IMR-90 (cell line): ENCODE results near the gene ZNF583. TPM values are rescaled to one million over a fixed set of nuclear protein-coding genes. Genes with fewer than 3 reads are reported as not detected.

Experiments
- ATAC-seq: fragments of 200-7000 bp; cut with Tn5 transposase; 2 replicates; pipeline ENCODE4 v1.9.1; 2020; ENCODE audit warnings: low read depth, mild to moderate bottlenecking, moderate library complexity
- BruUV-seq: library from RNA; stranded (reverse); fragments of 400-500 nt; replicated peaks from 2 replicates; lab custom pipeline; 2021; lab: Mats Ljungman, UMichigan
- CTCF ChIA-PET: fragments of 300-600 bp; formaldehyde crosslinking; extraction: SDS; loops from one replicate; lab custom pipeline; 2021; ENCODE audit warnings: antibody characterized with exemption; lab: Yijun Ruan, JAX
- POLR2A ChIA-PET: fragments of 300-600 bp; sonication (Branson Sonifier 250); formaldehyde crosslinking; loops from one replicate; lab custom pipeline; 2022; ENCODE audit warnings: antibody characterized with exemption; ENCODE audit not compliant: unreplicated experiment; lab: Charles Lee
- DNase-seq: peaks from one replicate; pipeline ENCODE4 v3.0.0; 2013
- H2AFZ ChIP-seq: replicated peaks from 2 replicates; pipeline ENCODE3; 2013; ENCODE audit warnings: low read length, mild to moderate bottlenecking; ENCODE audit not compliant: poor library complexity
- H2AK5ac ChIP-seq: 2 replicates; pipeline ENCODE4 v1.6.1; 2013; ENCODE audit warnings: low read depth, low read length, inconsistent platforms
- H2AK9ac ChIP-seq: replicated peaks from 2 replicates; pipeline ENCODE3; 2013; ENCODE audit warnings: mild to moderate bottlenecking, low read depth, low read length, moderate library complexity; ENCODE audit not compliant: poor library complexity
- H2BK120ac ChIP-seq: 2 replicates; pipeline ENCODE4 v1.6.1; 2013; ENCODE audit warnings: low read depth, low read length, inconsistent platforms
- H2BK15ac ChIP-seq: 3 replicates; pipeline ENCODE4 v1.6.1; 2013; ENCODE audit warnings: low read depth, low read length, inconsistent platforms
- H2BK20ac ChIP-seq: 2 replicates; pipeline ENCODE4 v1.6.1; 2013; ENCODE audit warnings: low read depth, mild to moderate bottlenecking, inconsistent platforms, low read length, moderate library complexity
- H2BK5ac ChIP-seq: 2 replicates; pipeline ENCODE4 v1.6.1; 2013; ENCODE audit warnings: mild to moderate bottlenecking, low read depth, low read length, inconsistent platforms; ENCODE audit not compliant: poor library complexity, severe bottlenecking
- H3K14ac ChIP-seq: replicated peaks from 2 replicates; pipeline ENCODE4 v1.6.1; 2013; ENCODE audit warnings: low read depth, low read length, inconsistent platforms
- H3K18ac ChIP-seq: 2 replicates; pipeline ENCODE4 v1.6.1; 2013; ENCODE audit warnings: low read depth, low read length, control low read depth
- H3K23ac ChIP-seq: 2 replicates; pipeline ENCODE4 v1.6.1; 2013; ENCODE audit warnings: low read depth, low read length, inconsistent platforms
- H3K27ac ChIP-seq: 2 replicates; pipeline ENCODE4 v1.5.1; 2013; ENCODE audit warnings: mild to moderate bottlenecking, control low read depth, low read length; ENCODE audit not compliant: insufficient read depth
- H3K27me3 ChIP-seq: 2 replicates; pipeline ENCODE4 v1.6.1; 2013; ENCODE audit warnings: low read length; ENCODE audit not compliant: control insufficient read depth, insufficient read depth
- H3K36me3 ChIP-seq: 2 replicates; pipeline ENCODE4 v1.6.1; 2013; ENCODE audit warnings: low read length, mixed read lengths; ENCODE audit not compliant: control insufficient read depth, insufficient read depth
- H3K4ac ChIP-seq: 2 replicates; pipeline ENCODE4 v1.6.1; 2013; ENCODE audit warnings: low read depth, low read length, inconsistent platforms
- H3K4me1 ChIP-seq: 2 replicates; pipeline ENCODE4 v1.6.1; 2013; ENCODE audit warnings: low read length, mixed read lengths; ENCODE audit not compliant: control insufficient read depth, insufficient read depth
- H3K4me2 ChIP-seq: 2 replicates; pipeline ENCODE4 v1.6.1; 2013; ENCODE audit warnings: low read depth, mild to moderate bottlenecking, control low read depth, low read length, moderate library complexity
- H3K4me3 ChIP-seq: 2 replicates; pipeline ENCODE4 v1.5.1; 2013; ENCODE audit warnings: low read depth, mild to moderate bottlenecking, control low read depth, low read length, moderate library complexity; ENCODE audit not compliant: insufficient read depth
- H3K56ac ChIP-seq: 2 replicates; pipeline ENCODE4 v1.6.1; 2013; ENCODE audit warnings: low read length, inconsistent platforms; ENCODE audit not compliant: insufficient read depth; ENCODE audit errors: extremely low read depth
- H3K79me1 ChIP-seq, 2 experiments: 2 replicates each; pipeline ENCODE4 v1.6.1; 2013; ENCODE audit warnings: low read length in 2 of 2, inconsistent platforms in 1 of 2, low read depth in 1 of 2
- H3K9ac ChIP-seq: 2 replicates; pipeline ENCODE4 v1.6.1; 2013; ENCODE audit warnings: low read depth, low read length, control low read depth
- H3K9me1 ChIP-seq: 2 replicates; pipeline ENCODE4 v1.6.1; 2013; ENCODE audit warnings: low read length, inconsistent platforms; ENCODE audit not compliant: insufficient read depth
- H3K9me3 ChIP-seq: 2 replicates; pipeline ENCODE4 v1.6.1; 2013; ENCODE audit warnings: low read length; ENCODE audit not compliant: control insufficient read depth, insufficient read depth
- H4K20me1 ChIP-seq: 2 replicates; pipeline ENCODE4 v1.6.1; 2013; ENCODE audit warnings: low read length, inconsistent platforms; ENCODE audit not compliant: insufficient read depth
- H4K5ac ChIP-seq: 2 replicates; pipeline ENCODE4 v1.6.1; 2013; ENCODE audit warnings: mild to moderate bottlenecking, low read depth, low read length, control low read depth
- H4K8ac ChIP-seq, 2 experiments: 2 replicates each; pipeline ENCODE4 v1.6.1; 2013; ENCODE audit warnings: low read depth in 2 of 2, low read length in 2 of 2, control low read depth in 1 of 2, inconsistent platforms in 1 of 2
- H4K91ac ChIP-seq: 2 replicates; pipeline ENCODE4 v1.6.1; 2013; ENCODE audit warnings: low read depth, low read length, inconsistent platforms; ENCODE audit not compliant: insufficient read depth
- CEBPB ChIP-seq: IDR thresholded peaks from 2 replicates; pipeline ENCODE4 v1.6.1; 2012; ENCODE audit warnings: low read depth, low read length, improper control_type of control experiment
- CTCF ChIP-seq: conservative IDR thresholded peaks from 2 replicates; pipeline ENCODE4 v1.5.1; 2012; ENCODE audit warnings: mild to moderate bottlenecking, low read depth, low read length, improper control_type of control experiment
- ELK1 ChIP-seq: fragments of 150-350 bp; IDR thresholded peaks from 2 replicates; pipeline ENCODE4 v1.6.1; 2016; ENCODE audit warnings: low read depth, mild to moderate bottlenecking, low read length, moderate library complexity, borderline replicate concordance
- FOS ChIP-seq: fragments of 150-350 bp; IDR thresholded peaks from 2 replicates; pipeline ENCODE4 v1.6.1; 2016; ENCODE audit warnings: low read depth, low read length
- MAZ ChIP-seq: IDR thresholded peaks from 2 replicates; pipeline ENCODE4 v1.6.1; 2012; ENCODE audit warnings: low read depth, mild to moderate bottlenecking, low read length, improper control_type of control experiment, moderate library complexity, borderline replicate concordance
- POLR2A ChIP-seq: IDR thresholded peaks from 2 replicates; pipeline ENCODE4 v1.6.1; 2012; ENCODE audit warnings: mild to moderate bottlenecking, low read depth, low read length
- SMC3 ChIP-seq: fragments of 150-350 bp; IDR thresholded peaks from 2 replicates; pipeline ENCODE4 v1.6.1; 2016; ENCODE audit warnings: low read depth, mild to moderate bottlenecking, antibody characterized with exemption, low read length, moderate library complexity
- WGBS, 2 experiments: methylation state at CpG; one replicate each; pipeline versions ENCODE4 v1.1.5 to v1.1.7; 2013; ENCODE audit warnings: missing lambda C conversion rate in 2 of 2; ENCODE audit not compliant: insufficient read length in 1 of 2; ENCODE audit errors: extremely low coverage in 2 of 2; 5-methylcytosine and 5-hydroxymethylcytosine counted together
- dilution Hi-C: fragments of 300-500 bp; cut with HindIII; formaldehyde crosslinking; loops from one replicate; pipeline ENCODE4 v1.14.3; 2018; ENCODE audit warnings: low sequenced_read_pairs; ENCODE audit not compliant: unreplicated experiment
- in situ Hi-C: fragments of 300-500 bp; cut with MboI; formaldehyde crosslinking; loops from 3 replicates; pipeline ENCODE4 v1.14.3; 2019; ENCODE audit warnings: low sequenced_read_pairs, inconsistent platforms, mixed read lengths
- intact Hi-C: fragments of 100-400 bp; cut with micrococcal nuclease; formaldehyde crosslinking; loops from 2 replicates; pipeline ENCODE4 v1.10.0; 2022
- polyA plus RNA-seq, 3 experiments: library from polyadenylated mRNA; depleted of rRNA; stranded (reverse); fragments of >200 nt; gene quantifications; 2 replicates each; pipeline ENCODE4 v1.2.3, GENCODE V29; 2012; ENCODE audit warnings: low replicate concordance in 1 of 3
- total RNA-seq: library from RNA; depleted of rRNA; stranded (reverse); fragments of >200 nt; gene quantifications from 2 replicates; pipeline ENCODE4 v1.2.3, GENCODE V29; 2012

ZNF583 gene
- total and polyA plus RNA-seq, 2 of the 4 experiments (the other 2 are of a cell fraction) = 2.8 to 5.4 TPM

GRCh38 chr19:56372281-56372680 is 31.9 kb upstream of the ZNF583 start:
- BruUV-seq = no TSS peak
- no peak overlapping the region for H3K56ac ChIP-seq
- H2AK9ac ChIP-seq = no peak overlapping the region
- no peak overlapping the region for H2BK20ac ChIP-seq
- CTCF ChIA-PET = interaction anchor here (0.6 kb wide), 1 partner anchor 15 kb away, joined by 3 read pairs; no protein-coding TSS in a partner anchor
- no CpG with 5 or more reads among the region's 1 CpG for WGBS, 2 experiments
- H2BK120ac ChIP-seq = no peak overlapping the region
- H3K9ac ChIP-seq = no peak overlapping the region
- intact Hi-C loops (no loop called here), dilution Hi-C loops (no loop called here), in situ Hi-C loops (no loop called here)
- H3K27ac ChIP-seq = no peak overlapping the region
- no peak overlapping the region for H2AFZ ChIP-seq
- H3K36me3 ChIP-seq = peaks cover 33% of the 10 kb centered on the region
- H3K9me1 ChIP-seq = no peaks in the 10 kb centered on the region
- no peak overlapping the region for H3K14ac ChIP-seq
- H4K5ac ChIP-seq = no peak overlapping the region
- no peak overlapping the region for H3K23ac ChIP-seq
- H3K4me1 ChIP-seq = no peaks in the 10 kb centered on the region
- H4K20me1 ChIP-seq = no peaks in the 10 kb centered on the region
- no peak overlapping the region for H2BK5ac ChIP-seq
- peaks cover 20% of the 10 kb centered on the region for H3K9me3 ChIP-seq
- DNase-seq = no peak
- H3K4me2 ChIP-seq = no peak overlapping the region
- no peak overlapping the region for H2BK15ac ChIP-seq
- H2AK5ac ChIP-seq = no peak overlapping the region
- H3K4me3 ChIP-seq = no peak overlapping the region
- H4K91ac ChIP-seq = no peak overlapping the region
- no peak overlapping the region for H4K8ac ChIP-seq
- no peak overlapping the region for H3K4ac ChIP-seq
- H3K27me3 ChIP-seq = no peaks in the 10 kb centered on the region
- no peak for ATAC-seq
- H3K79me1 ChIP-seq = peaks cover 10 to 11% of the 10 kb centered on the region in 2 experiments
- TF ChIP-seq CTCF = no peak
- no peak for TF ChIP-seq ELK1
- TF ChIP-seq CEBPB = no peak
- TF ChIP-seq MAZ = no peak
- TF ChIP-seq POLR2A = no peak
- no peak for TF ChIP-seq SMC3
- TF ChIP-seq FOS = no peak
- no peak overlapping the region for H3K18ac ChIP-seq
- POLR2A ChIA-PET = no interaction called here
